Measurements from ENCODE around the gene TYROBP.
"Not testable (repeated sequence)": the region's sequence is repeated elsewhere in the genome, so short reads cannot be mapped to it uniquely, and the experiment has no call there.

The TYROBP gene

GRCh38 chr19:35931161-35931873 is 23.2 kb upstream of the TYROBP start:
- peak; percentile 99 for DNase-seq

GRCh38 chr19:35929876-35930275 is 21.8 kb upstream of the TYROBP start:
- DNase-seq: no peak

- DNase-seq: no peak
Observed at GRCh38 chr19:35928507-35928906, 20.4 kb upstream of the TYROBP start.

GRCh38 chr19:35925501-35925900 is 17.4 kb upstream of the TYROBP start:
- no peak for DNase-seq

- no peak for DNase-seq
Observed at GRCh38 chr19:35921012-35921411, 12.9 kb upstream of the TYROBP start.

- no peak for DNase-seq
Observed at GRCh38 chr19:35919306-35919705, 11.2 kb upstream of the TYROBP start.

- DNase-seq: no peak
Observed at GRCh38 chr19:35915443-35915842, 7.3 kb upstream of the TYROBP start.

GRCh38 chr19:35913589-35913988 is 5.5 kb upstream of the TYROBP start:
- no peak for DNase-seq

- DNase-seq: no peak
Observed at GRCh38 chr19:35911790-35912189, 3.7 kb upstream of the TYROBP start.

GRCh38 chr19:35911173-35911572 is 3.1 kb upstream of the TYROBP start:
- no peak for DNase-seq

GRCh38 chr19:35910355-35910754 is 2.3 kb upstream of the TYROBP start:
- DNase-seq: not testable (repeated sequence)

- DNase-seq: no peak
Observed at GRCh38 chr19:35909684-35910035, 1.6 kb upstream of the TYROBP start.

- DNase-seq: no peak
Observed at GRCh38 chr19:35908973-35909683, 1.0 kb upstream of the TYROBP start.

- DNase-seq: no peak
Observed at GRCh38 chr19:35907377-35907745, 734 bp downstream of the TYROBP start.

GRCh38 chr19:35905178-35905727 is 2.8 kb downstream of the TYROBP start:
- DNase-seq: no peak

- no peak for DNase-seq
Observed at GRCh38 chr19:35904311-35905068, 3.6 kb downstream of the TYROBP start.

- DNase-seq: peak; percentile 87
Observed at GRCh38 chr19:35903550-35904179, 4.4 kb downstream of the TYROBP start.

GRCh38 chr19:35902870-35903475 is 5.1 kb downstream of the TYROBP start:
- no peak for DNase-seq

GRCh38 chr19:35901854-35902661 is 6.0 kb downstream of the TYROBP start, which contains the start of gene HCST:
HCST (plus strand) TSS chr19:35902529; CDS start chr19:35902594, 65 bp downstream.
- DNase-seq: peak; percentile 33

- no peak for DNase-seq
Observed at GRCh38 chr19:35901055-35901644, 6.9 kb downstream of the TYROBP start.

- DNase-seq: peak; percentile 86
Observed at GRCh38 chr19:35899547-35900214, 8.4 kb downstream of the TYROBP start.

Measured in activated CD4-positive, alpha-beta T cell treated with anti-CD3 and anti-CD28 coated beads for 1 hour (primary cell).